ENCODE results near the gene RPL38. TPM values are rescaled to one million over a fixed set of nuclear protein-coding genes. Genes with fewer than 3 reads are reported as not detected.

Gene RPL38
- total RNA-seq, 1 donor from 2014 or later: 539 TPM

- no peak for TF ChIP-seq CTCF (IDR thresholded peaks at IDR 0.05)
- no peak overlapping the region for H3K4me3 Mint-ChIP-seq (ENCODE audit: unreplicated experiment)
- no peak overlapping the region for H3K27ac Mint-ChIP-seq (ENCODE audit: unreplicated experiment)
- H3K9me3 Mint-ChIP-seq (ENCODE audit: low read depth): no peaks in the 10 kb centered on the region
- no peaks in the 10 kb centered on the region for H3K4me1 Mint-ChIP-seq (ENCODE audit: low read depth)
- peaks cover 5% of the 10 kb centered on the region for H3K27me3 Mint-ChIP-seq (ENCODE audit: low read depth)
- DNase-seq (ENCODE audit: low spot score): no peak
- H3K36me3 Mint-ChIP-seq (ENCODE audit: low read depth): peaks cover 2% of the 10 kb centered on the region
Measured at GRCh38 chr17:74222399-74222798, 18.9 kb downstream of the RPL38 start.

- Mint-ChIP-seq H3K27me3 (ENCODE audit: low read depth) (peaks cover 5% of the 10 kb centered on the region), H3K9me3 (ENCODE audit: low read depth) (no peaks in the 10 kb centered on the region), H3K4me1 (ENCODE audit: low read depth) (no peaks in the 10 kb centered on the region), H3K4me3 (ENCODE audit: unreplicated experiment) (no peak overlapping the region), H3K36me3 (ENCODE audit: low read depth) (peaks cover 2% of the 10 kb centered on the region), H3K27ac (ENCODE audit: unreplicated experiment) (no peak overlapping the region)
- DNase-seq (ENCODE audit: low spot score): no peak
- TF ChIP-seq CTCF (IDR thresholded peaks at IDR 0.05): no peak
Measured at GRCh38 chr17:74223901-74224300, 20.4 kb downstream of the RPL38 start.

- DNase-seq (ENCODE audit: low spot score): no peak
Measured at GRCh38 chr17:74224959-74225725, 21.7 kb downstream of the RPL38 start.

GRCh38 chr17:74226252-74226651 lies 22.8 kb downstream of the RPL38 start:
- no peak for TF ChIP-seq CTCF (IDR thresholded peaks at IDR 0.05)
- DNase-seq (ENCODE audit: low spot score): no peak
- Mint-ChIP-seq H3K27me3 (ENCODE audit: low read depth) (peaks cover 5% of the 10 kb centered on the region), H3K9me3 (ENCODE audit: low read depth) (no peaks in the 10 kb centered on the region), H3K36me3 (ENCODE audit: low read depth) (peaks cover 2% of the 10 kb centered on the region), H3K4me1 (ENCODE audit: low read depth) (no peaks in the 10 kb centered on the region), H3K27ac (ENCODE audit: unreplicated experiment) (no peak overlapping the region), H3K4me3 (ENCODE audit: unreplicated experiment) (no peak overlapping the region)

More at GRCh38 chr17:74224959-74225725, 21.7 kb downstream of the RPL38 start:
- Mint-ChIP-seq H3K4me3 (ENCODE audit: unreplicated experiment) (no peak overlapping the region), H3K36me3 (ENCODE audit: low read depth) (peaks cover 2% of the 10 kb centered on the region), H3K4me1 (ENCODE audit: low read depth) (no peaks in the 10 kb centered on the region), H3K9me3 (ENCODE audit: low read depth) (no peaks in the 10 kb centered on the region), H3K27ac (ENCODE audit: unreplicated experiment) (no peak overlapping the region), H3K27me3 (ENCODE audit: low read depth) (peaks cover 5% of the 10 kb centered on the region)
- no peak for TF ChIP-seq CTCF (IDR thresholded peaks at IDR 0.05)

GRCh38 chr17:74227271-74228080 lies 24.0 kb downstream of the RPL38 start:
- TF ChIP-seq CTCF (IDR thresholded peaks at IDR 0.05): no peak
- Mint-ChIP-seq H3K27ac (ENCODE audit: unreplicated experiment) (no peak overlapping the region), H3K4me1 (ENCODE audit: low read depth) (no peaks in the 10 kb centered on the region), H3K36me3 (ENCODE audit: low read depth) (peaks cover 2% of the 10 kb centered on the region), H3K4me3 (ENCODE audit: unreplicated experiment) (no peak overlapping the region), H3K9me3 (ENCODE audit: low read depth) (no peaks in the 10 kb centered on the region), H3K27me3 (ENCODE audit: low read depth) (peaks cover 5% of the 10 kb centered on the region)
- no peak for DNase-seq (ENCODE audit: low spot score)

Measured in chondrocyte (in vitro differentiated cells).